OCI-LY3 (cell line): Measurements from ENCODE around the gene CNTN5.

Experiments
- H2AFZ ChIP-seq: fragments of 200-600, 300-600 bp; shearing (Covaris generic); 2 replicates; pipeline ENCODE4 v1.6.0; 2014; ENCODE audit warnings: antibody characterized with exemption, low read depth, low read length
- H3K27ac ChIP-seq: fragments of 200-600, 300-600 bp; sonication (generic); 2 replicates; pipeline ENCODE4 v1.5.1; 2014; ENCODE audit warnings: mild to moderate bottlenecking, low read length, moderate library complexity, mixed read lengths
- H3K27me3 ChIP-seq: fragments of 200-600, 300-600 bp; sonication (generic); 2 replicates; pipeline ENCODE4 v1.6.1; 2014; ENCODE audit warnings: low read depth, low read length, mixed read lengths
- H3K36me3 ChIP-seq: fragments of 200-600, 300-600 bp; sonication (generic); replicated peaks from 2 replicates; pipeline ENCODE3; 2014; ENCODE audit warnings: low read depth, low read length, mixed read lengths
- H3K4me1 ChIP-seq: fragments of 300-600, 200-600 bp; sonication (generic); 2 replicates; pipeline ENCODE4 v1.6.1; 2014; ENCODE audit warnings: low read length, mixed read lengths
- H3K4me2 ChIP-seq: fragments of 200-600, 300-600 bp; sonication (generic); 2 replicates; pipeline ENCODE4 v1.6.1; 2014; ENCODE audit warnings: low read length, mixed read lengths
- H3K4me3 ChIP-seq: fragments of 300-600, 200-600 bp; sonication (generic); 2 replicates; pipeline ENCODE4 v1.5.1; 2014; ENCODE audit warnings: antibody characterized with exemption, mild to moderate bottlenecking, low read length, moderate library complexity
- H3K79me2 ChIP-seq: fragments of 300-600, 200-600 bp; shearing (Covaris generic); 2 replicates; pipeline ENCODE4 v1.6.1; 2014; ENCODE audit warnings: mild to moderate bottlenecking, low read length, mixed read lengths
- H3K9ac ChIP-seq: fragments of 300-600, 200-600 bp; shearing (Covaris generic); 2 replicates; pipeline ENCODE4 v1.6.0; 2014; ENCODE audit warnings: mild to moderate bottlenecking, low read length, moderate library complexity
- H3K9me3 ChIP-seq: fragments of 200-600, 300-600 bp; shearing (Covaris generic); 2 replicates; pipeline ENCODE4 v1.6.1; 2014; ENCODE audit warnings: low read length, mixed read lengths; ENCODE audit not compliant: insufficient read depth
- H4K20me1 ChIP-seq: fragments of 200-600, 300-600 bp; sonication (generic); 2 replicates; pipeline ENCODE4 v1.6.1; 2016; ENCODE audit warnings: low read length, mixed read lengths; ENCODE audit not compliant: insufficient read depth
- CTCF ChIP-seq: fragments of 200-600, 300-600 bp; sonication (generic); IDR thresholded peaks from 2 replicates; pipeline ENCODE4 v1.5.1; 2014; ENCODE audit warnings: antibody characterized with exemption, low read length, low read depth
- EZH2phosphoT487 ChIP-seq: fragments of 200-600 bp; shearing (Covaris generic); IDR thresholded peaks from 2 replicates; pipeline ENCODE4 v1.6.1; 2018; ENCODE audit warnings: antibody characterized with exemption, mixed run types, low read depth

CNTN5 gene

DNA sequence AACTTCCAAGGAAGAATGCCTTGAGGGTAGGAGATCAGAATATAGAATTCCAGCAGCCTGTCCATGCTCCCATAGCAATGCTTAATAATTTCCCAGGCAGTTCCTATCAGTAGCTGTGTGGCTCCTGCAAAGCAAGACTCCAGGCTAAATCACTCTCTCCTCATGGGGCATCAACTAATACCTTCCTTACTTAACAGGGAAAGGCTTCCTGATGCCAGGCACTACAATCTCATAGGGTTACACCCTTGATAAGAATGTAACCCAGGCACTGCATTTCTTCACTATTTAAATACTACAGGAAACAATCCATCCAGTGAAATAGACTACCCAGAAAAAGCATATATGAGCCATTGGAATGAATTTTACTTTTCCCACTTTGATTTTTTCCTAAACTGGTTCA, 1051.4 kb downstream of the CNTN5 start:
- Histone ChIP-seq H3K36me3 (no peaks in the 10 kb centered on the region), H3K4me2 (no peak overlapping the region), H2AFZ (no peak overlapping the region), H3K79me2 (no peaks in the 10 kb centered on the region), H3K9ac (no peak overlapping the region), H4K20me1 (no peaks in the 10 kb centered on the region), H3K9me3 (no peaks in the 10 kb centered on the region), H3K27me3 (no peaks in the 10 kb centered on the region), H3K4me1 (no peaks in the 10 kb centered on the region), H3K27ac (no peak overlapping the region), H3K4me3 (no peak overlapping the region)
- no peak for TF ChIP-seq EZH2phosphoT487
- TF ChIP-seq CTCF: no peak

DNA sequence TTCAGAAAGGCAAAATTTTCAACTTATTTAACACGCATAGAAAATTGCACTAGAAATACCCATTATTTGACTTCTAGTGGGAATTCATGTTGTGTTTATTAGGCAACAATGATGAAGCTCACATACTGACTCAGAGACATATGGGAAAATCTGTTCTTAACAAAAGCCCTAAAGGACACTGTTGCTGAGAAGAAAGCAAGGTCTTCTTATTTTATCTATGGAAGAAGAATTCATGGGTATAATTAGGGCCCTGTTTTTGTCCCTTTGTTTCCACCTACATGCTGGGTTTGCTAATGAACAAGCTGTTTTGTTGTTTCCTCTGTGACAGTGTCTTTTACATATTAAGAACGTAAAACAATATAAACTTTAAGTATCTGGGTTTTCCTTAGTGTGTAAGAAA, 1059.6 kb downstream of the CNTN5 start:
- Histone ChIP-seq H3K4me1 (no peaks in the 10 kb centered on the region), H3K27ac (no peak overlapping the region), H3K4me3 (no peak overlapping the region), H4K20me1 (no peaks in the 10 kb centered on the region), H3K9me3 (no peaks in the 10 kb centered on the region), H3K4me2 (no peak overlapping the region), H3K79me2 (no peaks in the 10 kb centered on the region), H3K36me3 (no peaks in the 10 kb centered on the region), H3K9ac (no peak overlapping the region), H3K27me3 (no peaks in the 10 kb centered on the region), H2AFZ (no peak overlapping the region)
- TF ChIP-seq CTCF (no peak), EZH2phosphoT487 (no peak)

DNA sequence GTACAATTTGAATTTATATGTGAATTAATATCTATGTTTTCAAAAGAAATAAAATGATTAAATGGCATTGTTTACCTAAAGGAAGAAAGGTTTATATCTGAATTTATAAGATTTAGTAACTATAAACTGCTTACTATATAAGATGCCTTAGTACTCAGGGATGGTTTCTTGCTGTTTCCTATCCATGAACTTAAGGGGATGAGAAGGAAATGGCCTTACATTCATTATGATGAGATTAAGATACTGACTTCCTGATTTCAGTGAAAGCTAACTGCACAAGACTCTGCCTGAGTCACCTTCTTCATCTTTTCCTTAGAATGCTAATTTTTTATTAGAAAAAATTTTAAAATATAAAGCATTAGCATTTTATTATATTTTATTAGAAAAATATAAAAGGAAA, 1060.1 kb downstream of the CNTN5 start:
- no peak for TF ChIP-seq CTCF
- TF ChIP-seq EZH2phosphoT487: no peak
- no peak overlapping the region for H3K4me3 ChIP-seq
- H3K9me3 ChIP-seq: no peaks in the 10 kb centered on the region
- no peaks in the 10 kb centered on the region for H4K20me1 ChIP-seq
- no peaks in the 10 kb centered on the region for H3K36me3 ChIP-seq
- H3K27ac ChIP-seq: no peak overlapping the region
- H2AFZ ChIP-seq: no peak overlapping the region
- no peak overlapping the region for H3K9ac ChIP-seq
- no peaks in the 10 kb centered on the region for H3K4me1 ChIP-seq
- no peaks in the 10 kb centered on the region for H3K27me3 ChIP-seq
- H3K4me2 ChIP-seq: no peak overlapping the region
- no peaks in the 10 kb centered on the region for H3K79me2 ChIP-seq

GRCh38 chr11:100093698-100094097, 1072.9 kb downstream of the CNTN5 start:
- Histone ChIP-seq H4K20me1 (no peaks in the 10 kb centered on the region), H3K27ac (no peak overlapping the region)

More at GRCh38 chr11:100093698-100094097, 1072.9 kb downstream of the CNTN5 start:
- H3K27me3 ChIP-seq: no peaks in the 10 kb centered on the region
- TF ChIP-seq EZH2phosphoT487: no peak
- no peak for TF ChIP-seq CTCF
- H2AFZ ChIP-seq: no peak overlapping the region
- H3K9ac ChIP-seq: no peak overlapping the region
- H3K4me1 ChIP-seq: no peaks in the 10 kb centered on the region
- no peak overlapping the region for H3K4me2 ChIP-seq
- H3K79me2 ChIP-seq: no peaks in the 10 kb centered on the region
- H3K36me3 ChIP-seq: no peaks in the 10 kb centered on the region
- no peak overlapping the region for H3K4me3 ChIP-seq
- H3K9me3 ChIP-seq: no peaks in the 10 kb centered on the region
